H9 (cell line): ENCODE data around the gene WNT9A. TPM values are rescaled to one million over a fixed set of nuclear protein-coding genes. Genes with fewer than 3 reads are reported as not detected.

Experiments used
- DNase-seq: peaks from one replicate; pipeline ENCODE4 v3.0.0-alpha.2; 2017
- H2AFZ ChIP-seq: one replicate; pipeline ENCODE4 v1.6.1; 2013; ENCODE audit warnings: mild to moderate bottlenecking, low read length, control low read depth, moderate library complexity
- H2AK5ac ChIP-seq: 2 replicates; pipeline ENCODE4 v1.6.1; 2013; ENCODE audit warnings: low read length, control low read depth, mixed read lengths; ENCODE audit not compliant: insufficient read length
- H2BK120ac ChIP-seq: one replicate; pipeline ENCODE4 v1.6.1; 2013; ENCODE audit warnings: low read depth, mild to moderate bottlenecking, low read length, control low read depth, inconsistent platforms; ENCODE audit not compliant: poor library complexity, severe bottlenecking
- H2BK12ac ChIP-seq: 2 replicates; pipeline ENCODE4 v1.6.1; 2013; ENCODE audit warnings: low read length, control low read depth, mixed read lengths, low read depth; ENCODE audit not compliant: insufficient read length
- H2BK15ac ChIP-seq: 2 replicates; pipeline ENCODE4 v1.6.1; 2013; ENCODE audit warnings: low read depth, low read length, control low read depth
- H2BK20ac ChIP-seq: one replicate; pipeline ENCODE4 v1.6.1; 2013; ENCODE audit warnings: low read depth, mild to moderate bottlenecking, low read length, control low read depth, inconsistent platforms; ENCODE audit not compliant: poor library complexity, severe bottlenecking
- H2BK5ac ChIP-seq: 2 replicates; pipeline ENCODE4 v1.6.1; 2013; ENCODE audit warnings: low read length, control low read depth, mixed read lengths; ENCODE audit not compliant: insufficient read length
- H3K14ac ChIP-seq: 2 replicates; pipeline ENCODE4 v1.6.1; 2013; ENCODE audit warnings: low read length, control low read depth; ENCODE audit not compliant: insufficient read depth
- H3K18ac ChIP-seq: 2 replicates; pipeline ENCODE4 v1.6.1; 2013; ENCODE audit warnings: low read depth, mild to moderate bottlenecking, mixed read lengths, low read length, control low read depth; ENCODE audit not compliant: insufficient read length
- H3K23ac ChIP-seq: 2 replicates; pipeline ENCODE4 v1.6.1; 2013; ENCODE audit warnings: low read length, control low read depth, mixed read lengths, low read depth; ENCODE audit not compliant: insufficient read length
- H3K23me2 ChIP-seq: 2 replicates; pipeline ENCODE4 v1.6.1; 2013; ENCODE audit warnings: low read depth, mild to moderate bottlenecking, mixed read lengths, low read length, control low read depth; ENCODE audit not compliant: insufficient read length, poor library complexity, severe bottlenecking
- H3K27ac ChIP-seq: 2 replicates; pipeline ENCODE4 v1.5.1; 2013; ENCODE audit warnings: low read length, control low read depth, mixed read lengths, low read depth; ENCODE audit not compliant: insufficient read length
- H3K27me3 ChIP-seq: 2 replicates; pipeline ENCODE4 v1.6.1; 2013; ENCODE audit warnings: low read length, control low read depth, inconsistent platforms; ENCODE audit not compliant: insufficient read depth
- H3K4ac ChIP-seq: 2 replicates; pipeline ENCODE4 v1.6.1; 2013; ENCODE audit warnings: low read depth, mild to moderate bottlenecking, control low read depth, inconsistent platforms, low read length, moderate library complexity
- H3K4me1 ChIP-seq: 2 replicates; pipeline ENCODE4 v1.6.1; 2013; ENCODE audit warnings: low read length, control low read depth, inconsistent platforms; ENCODE audit not compliant: insufficient read depth
- H3K4me2 ChIP-seq: 2 replicates; pipeline ENCODE4 v1.6.1; 2013; ENCODE audit warnings: low read length, control low read depth, mixed read lengths; ENCODE audit not compliant: insufficient read length, insufficient read depth
- H3K56ac ChIP-seq: 2 replicates; pipeline ENCODE4 v1.6.1; 2013; ENCODE audit warnings: low read depth, mild to moderate bottlenecking, mixed read lengths, low read length, control low read depth; ENCODE audit not compliant: insufficient read length
- H3K79me1 ChIP-seq: 2 replicates; pipeline ENCODE4 v1.6.1; 2013; ENCODE audit warnings: low read depth, mild to moderate bottlenecking, moderate library complexity, low read length, control low read depth, inconsistent platforms; ENCODE audit not compliant: insufficient read depth, poor library complexity, severe bottlenecking
- H3K79me2 ChIP-seq: 2 replicates; pipeline ENCODE4 v1.6.1; 2013; ENCODE audit warnings: low read length, control low read depth, inconsistent platforms; ENCODE audit not compliant: insufficient read depth
- H3K9ac ChIP-seq: 2 replicates; pipeline ENCODE4 v1.6.1; 2013; ENCODE audit warnings: low read length, control low read depth, mixed read lengths; ENCODE audit not compliant: insufficient read length; ENCODE audit errors: extremely low read depth
- H3K9me3 ChIP-seq: one replicate; pipeline ENCODE4 v1.6.1; 2013; ENCODE audit warnings: low read depth, low read length, inconsistent platforms; ENCODE audit not compliant: control insufficient read depth
- H3T11ph ChIP-seq: one replicate; pipeline ENCODE4 v1.6.1; 2013; ENCODE audit warnings: mild to moderate bottlenecking, low read length, control low read depth, inconsistent platforms
- H4K20me1 ChIP-seq: one replicate; pipeline ENCODE4 v1.6.1; 2013; ENCODE audit not compliant: control insufficient read depth, insufficient read length, insufficient read depth
- H4K5ac ChIP-seq: 2 replicates; pipeline ENCODE4 v1.6.1; 2013; ENCODE audit warnings: low read depth, mild to moderate bottlenecking, mixed read lengths, low read length, control low read depth; ENCODE audit not compliant: insufficient read length
- H4K8ac ChIP-seq: replicated peaks from 2 replicates; pipeline ENCODE4 v1.6.1; 2013; ENCODE audit warnings: low read length, control low read depth, mixed read lengths, low read depth; ENCODE audit not compliant: insufficient read length
- H4K91ac ChIP-seq: 2 replicates; pipeline ENCODE4 v1.6.1; 2013; ENCODE audit warnings: low read depth, mild to moderate bottlenecking, moderate library complexity, mixed read lengths, low read length, control low read depth; ENCODE audit not compliant: insufficient read length
- H3K27ac Mint-ChIP-seq, 3 experiments: 2 replicates in 2 of 3; 3 replicates in 1 of 3; pipeline ENCODE4 v1.8.0; 2020 to 2021; ENCODE audit warnings: mixed read lengths in 3 of 3, mild to moderate bottlenecking in 1 of 3, moderate library complexity in 1 of 3
- H3K27me3 Mint-ChIP-seq: 2 replicates; pipeline ENCODE4 v1.8.0; 2021; ENCODE audit warnings: low read depth, mild to moderate bottlenecking, moderate library complexity, mixed read lengths
- H3K36me3 Mint-ChIP-seq, 3 experiments: 2 replicates in 2 of 3; 3 replicates in 1 of 3; pipeline ENCODE4 v1.8.0; 2020 to 2021; ENCODE audit warnings: low read depth in 3 of 3, mixed read lengths in 3 of 3; ENCODE audit not compliant: insufficient read depth in 1 of 3
- H3K4me1 Mint-ChIP-seq, 2 experiments: 2 replicates each; pipeline ENCODE4 v1.8.0; 2020; ENCODE audit warnings: mixed read lengths in 2 of 2
- H3K4me3 Mint-ChIP-seq, 2 experiments: 2 replicates in 1 of 2; 3 replicates in 1 of 2; pipeline ENCODE4 v1.8.0; 2020 to 2021; ENCODE audit warnings: mild to moderate bottlenecking in 2 of 2, mixed read lengths in 2 of 2, moderate library complexity in 1 of 2
- H3K9me3 Mint-ChIP-seq, 2 experiments: 2 replicates in 1 of 2; 3 replicates in 1 of 2; pipeline ENCODE4 v1.8.0; 2020; ENCODE audit warnings: mild to moderate bottlenecking in 2 of 2, mixed read lengths in 2 of 2, moderate library complexity in 1 of 2
- WGBS: extraction: QIAGEN DNeasy Blood & Tissue Kit; methylation state at CpG from one replicate; pipeline ENCODE4 v1.1.7; 2013; ENCODE audit warnings: missing lambda C conversion rate, low lambda C conversion rate, mixed read lengths; ENCODE audit not compliant: insufficient read length; ENCODE audit errors: extremely low coverage; 5-methylcytosine and 5-hydroxymethylcytosine counted together
- total RNA-seq: library from RNA; stranded (reverse); gene quantifications from 2 replicates; pipeline ENCODE4 v1.2.1, GENCODE V29; 2021
- TF ChIP-seq, protein P1 (sequence below): fragments of 200-600 bp; sonication (generic); conservative IDR thresholded peaks from 3 replicates; pipeline ENCODE4 v1.8.0; 2021; ENCODE audit warnings: antibody characterized with exemption, mild to moderate bottlenecking

The WNT9A gene
- total RNA-seq, 1 experiment from 2014 or later = 0.77 TPM

GRCh38 chr1:227961651-227962466 lies 14.1 kb upstream of the WNT9A start:
- Histone ChIP-seq H3K18ac (no peak overlapping the region), H3K23me2 (no peaks in the 10 kb centered on the region), H2BK5ac (no peak overlapping the region), H3K27ac (no peak overlapping the region), H4K5ac (no peak overlapping the region), H2BK15ac (no peak overlapping the region), H3K23ac (no peak overlapping the region), H4K20me1 (no peaks in the 10 kb centered on the region), H3T11ph (no peak overlapping the region), H4K8ac (no peak overlapping the region), H2BK20ac (no peak overlapping the region), H3K27me3 (no peaks in the 10 kb centered on the region), H3K9ac (no peak overlapping the region), H3K4ac (no peak overlapping the region), H2AK5ac (no peak overlapping the region), H2BK120ac (no peak overlapping the region), H2BK12ac (no peak overlapping the region), H3K56ac (no peak overlapping the region), H3K14ac (no peak overlapping the region; the same call in 1 of the 2 replicates), H4K91ac (no peak overlapping the region), H3K9me3 (no peaks in the 10 kb centered on the region), H3K4me2 (no peak overlapping the region), H3K4me1 (no peaks in the 10 kb centered on the region), H2AFZ (no peak overlapping the region), H3K79me1 (no peaks in the 10 kb centered on the region), H3K79me2 (no peaks in the 10 kb centered on the region)
- H3K4me1 Mint-ChIP-seq = peaks cover 1 to 3% of the 10 kb centered on the region in 2 experiments; a peak in 1 of 4 replicates
- peaks cover 23% of the 10 kb centered on the region for H3K27me3 Mint-ChIP-seq
- TF ChIP-seq, protein P1, sequence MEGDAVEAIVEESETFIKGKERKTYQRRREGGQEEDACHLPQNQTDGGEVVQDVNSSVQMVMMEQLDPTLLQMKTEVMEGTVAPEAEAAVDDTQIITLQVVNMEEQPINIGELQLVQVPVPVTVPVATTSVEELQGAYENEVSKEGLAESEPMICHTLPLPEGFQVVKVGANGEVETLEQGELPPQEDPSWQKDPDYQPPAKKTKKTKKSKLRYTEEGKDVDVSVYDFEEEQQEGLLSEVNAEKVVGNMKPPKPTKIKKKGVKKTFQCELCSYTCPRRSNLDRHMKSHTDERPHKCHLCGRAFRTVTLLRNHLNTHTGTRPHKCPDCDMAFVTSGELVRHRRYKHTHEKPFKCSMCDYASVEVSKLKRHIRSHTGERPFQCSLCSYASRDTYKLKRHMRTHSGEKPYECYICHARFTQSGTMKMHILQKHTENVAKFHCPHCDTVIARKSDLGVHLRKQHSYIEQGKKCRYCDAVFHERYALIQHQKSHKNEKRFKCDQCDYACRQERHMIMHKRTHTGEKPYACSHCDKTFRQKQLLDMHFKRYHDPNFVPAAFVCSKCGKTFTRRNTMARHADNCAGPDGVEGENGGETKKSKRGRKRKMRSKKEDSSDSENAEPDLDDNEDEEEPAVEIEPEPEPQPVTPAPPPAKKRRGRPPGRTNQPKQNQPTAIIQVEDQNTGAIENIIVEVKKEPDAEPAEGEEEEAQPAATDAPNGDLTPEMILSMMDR = no peak
- H3K36me3 Mint-ChIP-seq = no peaks in the 10 kb centered on the region
- no CpG with 5 or more reads among the region's 4 CpGs for WGBS
- no peaks in the 10 kb centered on the region for H3K9me3 Mint-ChIP-seq
- no peak for DNase-seq
- no peak overlapping the region for H3K4me3 Mint-ChIP-seq
- no peak overlapping the region for H3K27ac Mint-ChIP-seq
